ENCODE measurements around the gene JMJD7. TPM values are rescaled to one million over a fixed set of nuclear protein-coding genes. Genes with fewer than 3 reads are reported as not detected.
"Not testable (repeated sequence)": the region's sequence is repeated elsewhere in the genome, so short reads cannot be mapped to it uniquely, and the experiment has no call there.

The JMJD7 gene
- total RNA-seq, 1 donor from 2014 or later = 16.7 TPM

- DNase-seq = no peak
Measured at GRCh38 chr15:41822957-41823356, 4.9 kb upstream of the JMJD7 start.

GRCh38 chr15:41823502-41823901 lies 4.4 kb upstream of the JMJD7 start:
- DNase-seq = no peak

- DNase-seq = no peak
Measured at GRCh38 chr15:41824062-41824745, 3.7 kb upstream of the JMJD7 start.

GRCh38 chr15:41825145-41825544 lies 2.7 kb upstream of the JMJD7 start:
- DNase-seq = no peak

GRCh38 chr15:41825572-41826535 lies 2.0 kb upstream of the JMJD7 start:
- DNase-seq = no peak

GRCh38 chr15:41827290-41827879 lies 507 bp upstream of the JMJD7 start:
- DNase-seq = peak; percentile 20

GRCh38 chr15:41828807-41829141 lies 882 bp downstream of the JMJD7 start:
- DNase-seq = no peak

GRCh38 chr15:41829959-41830646 lies 2.2 kb downstream of the JMJD7 start:
- no peak for DNase-seq

GRCh38 chr15:41831291-41831690 lies 3.4 kb downstream of the JMJD7 start:
- not testable (repeated sequence) for DNase-seq

- DNase-seq = no peak
Measured at GRCh38 chr15:41832208-41832607, 4.3 kb downstream of the JMJD7 start.

GRCh38 chr15:41832875-41833274 lies 5.0 kb downstream of the JMJD7 start:
- peak; percentile 69 for DNase-seq

- no peak for DNase-seq
Measured at GRCh38 chr15:41834096-41834495, 6.2 kb downstream of the JMJD7 start.

GRCh38 chr15:41836073-41836472 lies 8.2 kb downstream of the JMJD7 start:
- no peak for DNase-seq

GRCh38 chr15:41836713-41837454 lies 9.0 kb downstream of the JMJD7 start:
- no peak for DNase-seq

GRCh38 chr15:41838400-41838897 lies 10.6 kb downstream of the JMJD7 start, which contains the start of gene PLA2G4B:
PLA2G4B (plus strand) TSS chr15:41838847; CDS start chr15:41838914, 67 bp downstream.
- peak; percentile 77 for DNase-seq

GRCh38 chr15:41839781-41840491 lies 12.0 kb downstream of the JMJD7 start:
- no peak for DNase-seq

GRCh38 chr15:41840673-41841072 lies 12.8 kb downstream of the JMJD7 start:
- no peak for DNase-seq

- no peak for DNase-seq
Measured at GRCh38 chr15:41841131-41841530, 13.2 kb downstream of the JMJD7 start.

- no peak for DNase-seq
Measured at GRCh38 chr15:41842229-41842628, 14.3 kb downstream of the JMJD7 start.

- DNase-seq = no peak
Measured at GRCh38 chr15:41843571-41843970, 15.7 kb downstream of the JMJD7 start.

- DNase-seq = no peak
Measured at GRCh38 chr15:41844814-41845213, 16.9 kb downstream of the JMJD7 start.
